Measurements from ENCODE around the gene OLFML2A. TPM values are rescaled to one million over a fixed set of nuclear protein-coding genes. Genes with fewer than 3 reads are reported as not detected.

The OLFML2A gene
- total RNA-seq, 2 donors from 2014 or later = 16.7 to 18.5 TPM

GRCh38 chr9:124764774-124765438, 12.0 kb upstream of the OLFML2A start:
- WGBS = 82% methylated on average over 6 of the region's 6 CpGs
- TF ChIP-seq POLR2A (IDR thresholded peaks at IDR 0.05) (no peak), CTCF (IDR thresholded peaks at IDR 0.05) (peak in 1 of 4 experiments; percentile 25)
- Histone ChIP-seq H3K9me3 (no peaks in the 10 kb centered on the region), H3K4me1 (replicated peaks) (no peaks in the 10 kb centered on the region), H3K36me3 (no peaks in the 10 kb centered on the region), H3K27me3 (replicated peaks; ENCODE audit: insufficient read depth) (no peaks in the 10 kb centered on the region), H3K4me3 (no peak overlapping the region), H3K27ac (no peak overlapping the region)
- DNase-seq (ENCODE audit: low spot score) = no peak
- intact Hi-C loops (cut with DNase I) = no loop called here

- H3K36me3 ChIP-seq = no peaks in the 10 kb centered on the region
- 61% methylated on average over 6 of the region's 6 CpGs for WGBS
- no peak overlapping the region for H3K4me3 ChIP-seq
- intact Hi-C loops (cut with DNase I) = no loop called here
- TF ChIP-seq CTCF (IDR thresholded peaks at IDR 0.05) (no peak), POLR2AphosphoS5 (IDR thresholded peaks at IDR 0.05) (no peak), POLR2A (IDR thresholded peaks at IDR 0.05) (no peak)
- no peaks in the 10 kb centered on the region for H3K4me1 ChIP-seq (replicated peaks)
- no peaks in the 10 kb centered on the region for H3K9me3 ChIP-seq
- H3K27ac ChIP-seq = no peak overlapping the region
- DNase-seq (ENCODE audit: low spot score) = no peak
- H3K27me3 ChIP-seq (replicated peaks; ENCODE audit: insufficient read depth) = no peaks in the 10 kb centered on the region
Observed at GRCh38 chr9:124765439-124765835, 11.5 kb upstream of the OLFML2A start.

GRCh38 chr9:124766326-124766725, 10.6 kb upstream of the OLFML2A start:
- no peak for DNase-seq (ENCODE audit: low spot score)
- intact Hi-C loops (cut with DNase I) = no loop called here
- H3K4me1 ChIP-seq (replicated peaks) = no peaks in the 10 kb centered on the region
- H3K36me3 ChIP-seq = no peaks in the 10 kb centered on the region
- WGBS = 81% methylated on average over 1 of the region's 1 CpG
- no peak overlapping the region for H3K4me3 ChIP-seq
- H3K9me3 ChIP-seq = no peaks in the 10 kb centered on the region
- no peaks in the 10 kb centered on the region for H3K27me3 ChIP-seq (replicated peaks; ENCODE audit: insufficient read depth)
- TF ChIP-seq POLR2AphosphoS5 (IDR thresholded peaks at IDR 0.05) = no peak
- TF ChIP-seq POLR2A (IDR thresholded peaks at IDR 0.05) = no peak
- TF ChIP-seq CTCF (IDR thresholded peaks at IDR 0.05) = no peak
- no peak overlapping the region for H3K27ac ChIP-seq

- Histone ChIP-seq H3K4me3 (no peak overlapping the region), H3K36me3 (no peaks in the 10 kb centered on the region), H3K4me1 (replicated peaks) (no peaks in the 10 kb centered on the region), H3K9me3 (no peaks in the 10 kb centered on the region), H3K27ac (no peak overlapping the region), H3K27me3 (replicated peaks; ENCODE audit: insufficient read depth) (no peaks in the 10 kb centered on the region)
- no peak for DNase-seq (ENCODE audit: low spot score)
- intact Hi-C loops (cut with DNase I) = no loop called here
- 75% methylated on average over 4 of the region's 4 CpGs for WGBS
- TF ChIP-seq POLR2AphosphoS5 (IDR thresholded peaks at IDR 0.05) (no peak), CTCF (IDR thresholded peaks at IDR 0.05) (peak in 1 of 4 experiments; percentile 24), POLR2A (IDR thresholded peaks at IDR 0.05) (no peak)
Observed at GRCh38 chr9:124766815-124767554, 9.9 kb upstream of the OLFML2A start.

- 44% methylated on average over 2 of the region's 2 CpGs for WGBS
- TF ChIP-seq POLR2AphosphoS5 (IDR thresholded peaks at IDR 0.05) = no peak
- TF ChIP-seq POLR2A (IDR thresholded peaks at IDR 0.05) = no peak
- no peak for TF ChIP-seq CTCF (IDR thresholded peaks at IDR 0.05)
- no peaks in the 10 kb centered on the region for H3K9me3 ChIP-seq
- no peaks in the 10 kb centered on the region for H3K4me1 ChIP-seq (replicated peaks)
- no peak overlapping the region for H3K27ac ChIP-seq
- intact Hi-C loops (cut with DNase I) = no loop called here
- H3K27me3 ChIP-seq (replicated peaks; ENCODE audit: insufficient read depth) = no peaks in the 10 kb centered on the region
- no peak overlapping the region for H3K4me3 ChIP-seq
- H3K36me3 ChIP-seq = no peaks in the 10 kb centered on the region
- DNase-seq (ENCODE audit: low spot score) = no peak
Observed at GRCh38 chr9:124767821-124768220, 9.1 kb upstream of the OLFML2A start.

Measured in prostate gland (tissue), 2 donors.